GM18499 (cell line): ENCODE data around the gene ABLIM2.
"Not testable (repeated sequence)": the region's sequence is repeated elsewhere in the genome, so short reads cannot be mapped to it uniquely, and the experiment has no call there.

ENCODE experiments used
- ATAC-seq: cut with Tn5 transposase; IDR thresholded peaks from one replicate; pipeline ENCODE4 v1.9.1; 2021; ENCODE audit warnings: moderate number of reproducible peaks; ENCODE audit not compliant: insufficient read depth, unreplicated experiment

Gene ABLIM2

GRCh38 chr4:7929118-7929951, 229.3 kb downstream of the ABLIM2 start:
- no peak for ATAC-seq

- ATAC-seq, result no peak
Measured at GRCh38 chr4:7928711-7929110, 229.9 kb downstream of the ABLIM2 start.

GRCh38 chr4:7926822-7927221, 231.8 kb downstream of the ABLIM2 start:
- no peak for ATAC-seq

- no peak for ATAC-seq
Measured at GRCh38 chr4:7924570-7924969, 234.0 kb downstream of the ABLIM2 start.

- no peak for ATAC-seq
Measured at GRCh38 chr4:7924163-7924562, 234.4 kb downstream of the ABLIM2 start.

GRCh38 chr4:7922466-7922865, 236.1 kb downstream of the ABLIM2 start:
- no peak for ATAC-seq

- ATAC-seq, result no peak
Measured at GRCh38 chr4:7918981-7919380, 239.6 kb downstream of the ABLIM2 start.

- not testable (repeated sequence) for ATAC-seq
Measured at GRCh38 chr4:7918187-7918586, 240.4 kb downstream of the ABLIM2 start.

- ATAC-seq, result no peak
Measured at GRCh38 chr4:7917669-7918068, 240.9 kb downstream of the ABLIM2 start.

GRCh38 chr4:7915875-7916242, 242.8 kb downstream of the ABLIM2 start:
- ATAC-seq, result no peak
